ENCODE measurements around the gene TMEM92. TPM values are rescaled to one million over a fixed set of nuclear protein-coding genes. Genes with fewer than 3 reads are reported as not detected.

TMEM92 gene
- total and polyA plus RNA-seq, 10 of the 15 experiments (the other 5 are each of a cell fraction or from before 2014, with no cell fraction given): 0.11 to 1.2 (median 0.32) TPM

DNA sequence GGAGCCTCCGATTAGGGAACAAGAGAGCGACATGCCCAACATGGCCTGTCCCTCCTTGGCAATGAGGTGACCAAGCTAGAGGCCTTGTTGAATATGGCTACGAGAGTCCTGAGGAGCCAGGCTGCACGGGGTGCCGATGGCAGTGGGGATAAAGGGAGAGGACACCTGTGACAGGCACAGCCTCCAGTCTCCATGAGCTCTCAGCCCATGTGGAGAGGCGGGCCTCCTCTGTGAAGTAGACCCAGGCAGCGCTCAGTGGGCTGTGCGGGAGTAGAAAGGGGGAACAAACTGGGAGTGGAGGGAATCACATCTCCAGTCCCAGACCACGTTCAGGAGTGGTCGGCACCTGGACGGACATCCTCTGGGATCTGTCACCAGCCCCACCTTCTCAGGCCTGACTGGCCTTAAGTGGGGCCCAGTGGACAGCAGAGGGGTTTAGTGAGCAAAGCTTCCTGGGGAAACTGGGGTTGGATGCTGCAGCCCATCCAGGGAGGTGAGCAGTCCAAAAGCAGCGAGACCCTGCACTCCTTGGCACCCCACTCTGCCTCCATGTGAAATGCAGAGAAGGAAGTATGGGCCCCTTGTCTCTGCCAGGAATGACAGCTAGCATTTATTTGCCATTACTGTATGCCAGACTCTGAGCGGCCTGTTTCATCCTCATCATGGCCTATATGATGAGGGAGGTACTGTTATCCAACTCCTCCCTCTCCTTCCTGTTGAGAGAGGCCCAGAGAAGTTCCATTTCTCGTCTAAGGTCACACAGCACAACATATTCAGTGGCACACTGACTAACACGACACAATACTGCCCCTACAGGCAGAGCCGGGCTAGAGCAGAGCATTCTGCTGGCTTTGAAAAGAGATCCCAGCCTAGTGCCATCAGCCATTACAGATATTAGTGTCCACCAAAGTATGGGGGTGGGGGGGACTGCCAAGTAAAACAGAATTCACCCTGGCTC is 4.5 kb upstream of the TMEM92 start (continued):
- TF ChIP-seq IKZF1 (conservative IDR thresholded peaks at IDR 0.05): no peak
- no peak for TF ChIP-seq ATF3 (IDR thresholded peaks at IDR 0.05; ENCODE audit: borderline replicate concordance, extremely low read depth, low read depth, low read length)
- no peak for TF ChIP-seq HDAC2 (IDR thresholded peaks at IDR 0.05)
- no peak for TF ChIP-seq MEF2B (IDR thresholded peaks at IDR 0.05; ENCODE audit: partially characterized antibody, poor library complexity, severe bottlenecking)
- TF ChIP-seq CTCF (IDR thresholded peaks at IDR 0.05 in 2 of 3, conservative IDR thresholded peaks at IDR 0.05 in 1 of 3; ENCODE audit: control insufficient read depth in 2 of 3, extremely low read depth in 1 of 3, insufficient read depth in 1 of 3, low read depth in 3 of 3, low read length in 3 of 3): peak; percentile 77 to 87 (median 85)

All from GM12878 (cell line).